Measurements from ENCODE around the gene STH. TPM values are rescaled to one million over a fixed set of nuclear protein-coding genes. Genes with fewer than 3 reads are reported as not detected.

Gene STH
- total and polyA plus RNA-seq, 2 experiments from 2014 or later = not detected

- Histone ChIP-seq H3K9me3 (ENCODE audit: low read depth) (no peaks in the 10 kb centered on the region), H3K79me2 (no peaks in the 10 kb centered on the region), H4K20me1 (ENCODE audit: insufficient read depth, poor library complexity, severe bottlenecking) (peaks cover 6% of the 10 kb centered on the region), H3K4me3 (no peak overlapping the region), H3K27me3 (no peaks in the 10 kb centered on the region), H3K36me3 (replicated peaks; ENCODE audit: insufficient read depth, low read depth) (no peaks in the 10 kb centered on the region), H3K27ac (no peak overlapping the region), H3K4me2 (no peak overlapping the region), H3K9me2 (replicated peaks; ENCODE audit: insufficient read depth) (no peaks in the 10 kb centered on the region), H3K4me1 (ENCODE audit: insufficient read depth) (no peaks in the 10 kb centered on the region), H2AFZ (no peak overlapping the region)
- no peak for DNase-seq (ENCODE audit: low spot score)
- 85% methylated on average over 3 of the region's 3 CpGs for WGBS (ENCODE audit: low lambda C conversion rate, missing lambda C conversion rate)
- TF ChIP-seq EZH2phosphoT487 (IDR thresholded peaks at IDR 0.05; ENCODE audit: low read depth, severe bottlenecking, unreplicated experiment) (no peak), CTCF (IDR thresholded peaks at IDR 0.05; ENCODE audit: poor library complexity) (no peak), EZH2 (IDR thresholded peaks at IDR 0.05; ENCODE audit: borderline replicate concordance) (no peak)
Measured at GRCh38 chr17:46028374-46028773, 29.3 kb downstream of the STH start.

- Histone ChIP-seq H3K4me2 (no peak overlapping the region), H3K79me2 (no peaks in the 10 kb centered on the region), H3K9me2 (replicated peaks; ENCODE audit: insufficient read depth) (no peaks in the 10 kb centered on the region), H3K9me3 (ENCODE audit: low read depth) (no peaks in the 10 kb centered on the region), H3K36me3 (replicated peaks; ENCODE audit: insufficient read depth, low read depth) (no peaks in the 10 kb centered on the region), H3K4me3 (no peak overlapping the region), H3K27me3 (no peaks in the 10 kb centered on the region), H4K20me1 (ENCODE audit: insufficient read depth, poor library complexity, severe bottlenecking) (peaks cover 6% of the 10 kb centered on the region), H3K4me1 (ENCODE audit: insufficient read depth) (no peaks in the 10 kb centered on the region), H3K27ac (no peak overlapping the region), H2AFZ (no peak overlapping the region)
- 74% methylated on average over 4 of the region's 4 CpGs for WGBS (ENCODE audit: low lambda C conversion rate, missing lambda C conversion rate)
- DNase-seq (ENCODE audit: low spot score) = no peak
- TF ChIP-seq CTCF (IDR thresholded peaks at IDR 0.05; ENCODE audit: poor library complexity) (no peak), EZH2 (IDR thresholded peaks at IDR 0.05; ENCODE audit: borderline replicate concordance) (no peak), EZH2phosphoT487 (IDR thresholded peaks at IDR 0.05; ENCODE audit: low read depth, severe bottlenecking, unreplicated experiment) (no peak)
Measured at GRCh38 chr17:46028981-46029565, 30.0 kb downstream of the STH start.

GRCh38 chr17:46029627-46030026, 30.6 kb downstream of the STH start:
- Histone ChIP-seq H4K20me1 (ENCODE audit: insufficient read depth, poor library complexity, severe bottlenecking) (peaks cover 6% of the 10 kb centered on the region), H3K4me2 (no peak overlapping the region), H3K9me2 (replicated peaks; ENCODE audit: insufficient read depth) (no peaks in the 10 kb centered on the region), H3K79me2 (no peaks in the 10 kb centered on the region), H3K36me3 (replicated peaks; ENCODE audit: insufficient read depth, low read depth) (no peaks in the 10 kb centered on the region), H2AFZ (no peak overlapping the region), H3K9me3 (ENCODE audit: low read depth) (no peaks in the 10 kb centered on the region), H3K27me3 (no peaks in the 10 kb centered on the region), H3K4me1 (ENCODE audit: insufficient read depth) (no peaks in the 10 kb centered on the region), H3K4me3 (no peak overlapping the region), H3K27ac (no peak overlapping the region)
- TF ChIP-seq CTCF (IDR thresholded peaks at IDR 0.05; ENCODE audit: poor library complexity) (no peak), EZH2 (IDR thresholded peaks at IDR 0.05; ENCODE audit: borderline replicate concordance) (no peak), EZH2phosphoT487 (IDR thresholded peaks at IDR 0.05; ENCODE audit: low read depth, severe bottlenecking, unreplicated experiment) (no peak)
- DNase-seq (ENCODE audit: low spot score) = no peak
- 98% methylated on average over 6 of the region's 6 CpGs for WGBS (ENCODE audit: low lambda C conversion rate, missing lambda C conversion rate)

Data from hepatocyte (in vitro differentiated cells).